ENCODE results near the gene ZNF750.

The ZNF750 gene
- 0 to 0.18 (median 0) reads per million in 4 experiments for total RNA-seq

- no peak for DNase-seq
These were observed at the start of gene ZNF750 for GRCh38 chr17:82839617-82840292. Gene ZNF750 (minus strand): TSS chr17:82840022. CDS start chr17:82832454, 7,568 bp downstream.

GRCh38 chr17:82888583-82889495, 49.0 kb upstream of the ZNF750 start:
- DNase-seq = no peak

GRCh38 chr17:82887255-82888164, 47.7 kb upstream of the ZNF750 start:
- DNase-seq = no peak

- DNase-seq = no peak
These were observed 45.1 kb upstream of the ZNF750 start for GRCh38 chr17:82884970-82885353.

GRCh38 chr17:82884341-82884969, 44.6 kb upstream of the ZNF750 start:
- no peak for DNase-seq

- no peak for DNase-seq
These were observed 43.7 kb upstream of the ZNF750 start for GRCh38 chr17:82883419-82884031.

GRCh38 chr17:82882715-82883418, 43.0 kb upstream of the ZNF750 start:
- DNase-seq = peak; percentile 54

GRCh38 chr17:82881900-82882714, 42.3 kb upstream of the ZNF750 start:
- no peak for DNase-seq

GRCh38 chr17:82881324-82881823, 41.6 kb upstream of the ZNF750 start:
- no peak for DNase-seq

- DNase-seq = no peak
These were observed 41.0 kb upstream of the ZNF750 start for GRCh38 chr17:82880620-82881323.

GRCh38 chr17:82879241-82879640, 39.4 kb upstream of the ZNF750 start:
- DNase-seq = no peak

- DNase-seq = no peak
These were observed 38.7 kb upstream of the ZNF750 start for GRCh38 chr17:82878527-82878926.

- DNase-seq = no peak
These were observed 37.0 kb upstream of the ZNF750 start for GRCh38 chr17:82876602-82877379.

- DNase-seq = no peak
These were observed 36.3 kb upstream of the ZNF750 start for GRCh38 chr17:82876149-82876548.

- DNase-seq = no peak
These were observed 35.6 kb upstream of the ZNF750 start for GRCh38 chr17:82875407-82875856.

GRCh38 chr17:82874011-82874835, 34.4 kb upstream of the ZNF750 start:
- no peak for DNase-seq

- no peak for DNase-seq
These were observed 33.7 kb upstream of the ZNF750 start for GRCh38 chr17:82873521-82873920.

Data from effector CD8-positive, alpha-beta T cell (primary cell).